ENCODE data around the gene MAGIX.

Gene MAGIX

DNA sequence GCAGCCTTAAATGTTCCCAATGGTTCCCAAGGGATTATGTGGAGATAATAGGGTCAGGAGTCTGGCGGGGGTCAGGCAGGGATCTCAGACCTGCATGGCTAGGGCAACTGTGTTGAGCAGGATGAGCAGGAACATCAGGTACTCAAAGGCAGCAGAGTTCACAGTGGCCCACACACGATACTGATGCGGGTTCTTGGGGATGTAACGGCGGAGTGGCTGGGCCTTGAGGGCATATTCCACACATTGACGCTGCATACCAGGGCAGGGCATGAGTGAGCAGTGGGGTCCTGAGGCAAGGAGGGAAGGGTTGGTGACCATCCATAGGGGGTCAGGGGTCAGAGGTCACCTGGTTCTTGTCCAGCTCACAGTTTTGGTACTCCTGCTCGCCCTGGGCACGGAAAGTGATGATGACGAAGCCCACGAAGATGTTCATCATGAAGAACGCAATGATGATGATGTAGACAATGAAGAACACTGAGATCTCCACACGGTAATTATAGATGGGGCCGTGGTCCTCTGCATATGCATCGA lies 52.5 kb downstream of the MAGIX start:
- Histone ChIP-seq H3K4me1 (ENCODE audit: control insufficient read depth, insufficient read depth, low read length) (no peaks in the 10 kb centered on the region), H3K4me3 (ENCODE audit: low read depth, low read length) (no peak overlapping the region), H3K27ac (ENCODE audit: extremely low read depth, low read depth, low read length) (no peak overlapping the region), H3K36me3 (ENCODE audit: control insufficient read depth in 2 of 2, insufficient read depth in 1 of 2, low read length in 2 of 2) (no peaks in the 10 kb centered on the region), H3K9me3 (ENCODE audit: control insufficient read depth, insufficient read depth, low read depth, low read length) (no peaks in the 10 kb centered on the region)
- CTCF ChIA-PET: no interaction called here
- POLR2A ChIA-PET: no interaction called here
- TF ChIP-seq ZNF837 (tag by site-specific recombination; IDR thresholded peaks at IDR 0.05) (no peak), ZNF155 (tag by site-specific recombination; IDR thresholded peaks at IDR 0.05) (no peak), SP2 (tag by site-specific recombination; IDR thresholded peaks at IDR 0.05) (no peak), ZNF776 (tag by site-specific recombination; IDR thresholded peaks at IDR 0.05; ENCODE audit: borderline replicate concordance) (no peak), ZNF335 (tag by site-specific recombination; conservative IDR thresholded peaks at IDR 0.05) (no peak), ZSCAN16 (tag by site-specific recombination; IDR thresholded peaks at IDR 0.05) (no peak), ZNF677 (tag by site-specific recombination; IDR thresholded peaks at IDR 0.05) (no peak), ZBTB17 (tag by site-specific recombination; IDR thresholded peaks at IDR 0.05) (no peak), ZNF768 (tag by site-specific recombination; IDR thresholded peaks at IDR 0.05) (no peak)
- TF ChIP-seq, protein P1, sequence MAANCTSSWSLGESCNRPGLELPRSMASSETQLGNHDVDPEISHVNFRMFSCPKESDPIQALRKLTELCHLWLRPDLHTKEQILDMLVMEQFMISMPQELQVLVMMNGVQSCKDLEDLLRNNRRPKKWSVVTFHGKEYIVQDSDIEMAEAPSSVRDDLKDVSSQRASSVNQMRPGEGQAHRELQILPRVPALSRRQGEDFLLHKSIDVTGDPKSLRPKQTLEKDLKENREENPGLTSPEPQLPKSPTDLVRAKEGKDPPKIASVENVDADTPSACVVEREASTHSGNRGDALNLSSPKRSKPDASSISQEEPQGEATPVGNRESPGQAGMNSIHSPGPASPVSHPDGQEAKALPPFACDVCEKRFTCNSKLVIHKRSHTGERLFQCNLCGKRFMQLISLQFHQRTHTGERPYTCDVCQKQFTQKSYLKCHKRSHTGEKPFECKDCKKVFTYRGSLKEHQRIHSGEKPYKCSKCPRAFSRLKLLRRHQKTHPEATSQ (tag by site-specific recombination; IDR thresholded peaks at IDR 0.05): no peak
- TF ChIP-seq, protein P2, sequence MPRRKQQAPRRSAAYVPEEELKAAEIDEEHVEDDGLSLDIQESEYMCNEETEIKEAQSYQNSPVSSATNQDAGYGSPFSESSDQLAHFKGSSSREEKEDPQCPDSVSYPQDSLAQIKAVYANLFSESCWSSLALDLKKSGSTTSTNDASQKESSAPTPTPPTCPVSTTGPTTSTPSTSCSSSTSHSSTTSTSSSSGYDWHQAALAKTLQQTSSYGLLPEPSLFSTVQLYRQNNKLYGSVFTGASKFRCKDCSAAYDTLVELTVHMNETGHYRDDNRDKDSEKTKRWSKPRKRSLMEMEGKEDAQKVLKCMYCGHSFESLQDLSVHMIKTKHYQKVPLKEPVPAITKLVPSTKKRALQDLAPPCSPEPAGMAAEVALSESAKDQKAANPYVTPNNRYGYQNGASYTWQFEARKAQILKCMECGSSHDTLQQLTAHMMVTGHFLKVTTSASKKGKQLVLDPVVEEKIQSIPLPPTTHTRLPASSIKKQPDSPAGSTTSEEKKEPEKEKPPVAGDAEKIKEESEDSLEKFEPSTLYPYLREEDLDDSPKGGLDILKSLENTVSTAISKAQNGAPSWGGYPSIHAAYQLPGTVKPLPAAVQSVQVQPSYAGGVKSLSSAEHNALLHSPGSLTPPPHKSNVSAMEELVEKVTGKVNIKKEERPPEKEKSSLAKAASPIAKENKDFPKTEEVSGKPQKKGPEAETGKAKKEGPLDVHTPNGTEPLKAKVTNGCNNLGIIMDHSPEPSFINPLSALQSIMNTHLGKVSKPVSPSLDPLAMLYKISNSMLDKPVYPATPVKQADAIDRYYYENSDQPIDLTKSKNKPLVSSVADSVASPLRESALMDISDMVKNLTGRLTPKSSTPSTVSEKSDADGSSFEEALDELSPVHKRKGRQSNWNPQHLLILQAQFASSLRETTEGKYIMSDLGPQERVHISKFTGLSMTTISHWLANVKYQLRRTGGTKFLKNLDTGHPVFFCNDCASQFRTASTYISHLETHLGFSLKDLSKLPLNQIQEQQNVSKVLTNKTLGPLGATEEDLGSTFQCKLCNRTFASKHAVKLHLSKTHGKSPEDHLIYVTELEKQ (tag by site-specific recombination; IDR thresholded peaks at IDR 0.05; ENCODE audit: borderline replicate concordance): no peak
- TF ChIP-seq, protein P3, sequence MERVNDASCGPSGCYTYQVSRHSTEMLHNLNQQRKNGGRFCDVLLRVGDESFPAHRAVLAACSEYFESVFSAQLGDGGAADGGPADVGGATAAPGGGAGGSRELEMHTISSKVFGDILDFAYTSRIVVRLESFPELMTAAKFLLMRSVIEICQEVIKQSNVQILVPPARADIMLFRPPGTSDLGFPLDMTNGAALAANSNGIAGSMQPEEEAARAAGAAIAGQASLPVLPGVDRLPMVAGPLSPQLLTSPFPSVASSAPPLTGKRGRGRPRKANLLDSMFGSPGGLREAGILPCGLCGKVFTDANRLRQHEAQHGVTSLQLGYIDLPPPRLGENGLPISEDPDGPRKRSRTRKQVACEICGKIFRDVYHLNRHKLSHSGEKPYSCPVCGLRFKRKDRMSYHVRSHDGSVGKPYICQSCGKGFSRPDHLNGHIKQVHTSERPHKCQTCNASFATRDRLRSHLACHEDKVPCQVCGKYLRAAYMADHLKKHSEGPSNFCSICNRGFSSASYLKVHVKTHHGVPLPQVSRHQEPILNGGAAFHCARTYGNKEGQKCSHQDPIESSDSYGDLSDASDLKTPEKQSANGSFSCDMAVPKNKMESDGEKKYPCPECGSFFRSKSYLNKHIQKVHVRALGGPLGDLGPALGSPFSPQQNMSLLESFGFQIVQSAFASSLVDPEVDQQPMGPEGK (tag by site-specific recombination; IDR thresholded peaks at IDR 0.05): no peak
- TF ChIP-seq, protein P4, sequence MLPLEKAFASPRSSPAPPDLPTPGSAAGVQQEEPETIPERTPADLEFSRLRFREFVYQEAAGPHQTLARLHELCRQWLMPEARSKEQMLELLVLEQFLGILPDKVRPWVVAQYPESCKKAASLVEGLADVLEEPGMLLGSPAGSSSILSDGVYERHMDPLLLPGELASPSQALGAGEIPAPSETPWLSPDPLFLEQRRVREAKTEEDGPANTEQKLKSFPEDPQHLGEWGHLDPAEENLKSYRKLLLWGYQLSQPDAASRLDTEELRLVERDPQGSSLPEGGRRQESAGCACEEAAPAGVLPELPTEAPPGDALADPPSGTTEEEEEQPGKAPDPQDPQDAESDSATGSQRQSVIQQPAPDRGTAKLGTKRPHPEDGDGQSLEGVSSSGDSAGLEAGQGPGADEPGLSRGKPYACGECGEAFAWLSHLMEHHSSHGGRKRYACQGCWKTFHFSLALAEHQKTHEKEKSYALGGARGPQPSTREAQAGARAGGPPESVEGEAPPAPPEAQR (tag by site-specific recombination; IDR thresholded peaks at IDR 0.05): no peak

Measured in HEK293 (cell line).